K562 (cell line): Measurements from ENCODE around the gene TINAGL1.

ENCODE experiments used
- CTCF ChIP-seq, 3 experiments: IDR thresholded peaks in 2 of 3; conservative IDR thresholded peaks in 1 of 3; 2 replicates each; pipeline ENCODE4 v1.5.1; 2011 to 2012; ENCODE audit warnings: low read length in 3 of 3, mild to moderate bottlenecking in 3 of 3, control low read depth in 2 of 3, improper control_type of control experiment in 1 of 3, inconsistent platforms in 1 of 3, low read depth in 1 of 3, mixed read lengths in 1 of 3, moderate library complexity in 1 of 3; ENCODE audit not compliant: insufficient read depth in 2 of 3
- FOXK1 ChIP-seq: sonication (generic); formaldehyde crosslinking; IDR thresholded peaks from 2 replicates; pipeline ENCODE4 v1.8.0; 2022; ENCODE audit warnings: missing genetic modification reagents, mild to moderate bottlenecking, borderline replicate concordance
- MAFK ChIP-seq: IDR thresholded peaks from 2 replicates; pipeline ENCODE4 v1.6.1; 2011; ENCODE audit warnings: low read length, improper control_type of control experiment
- RCOR1 ChIP-seq, 2 experiments: IDR thresholded peaks; 2 replicates each; pipeline ENCODE4 v1.6.1; 2012; ENCODE audit warnings: low read depth in 2 of 2, low read length in 2 of 2, borderline replicate concordance in 1 of 2, improper control_type of control experiment in 1 of 2
- SREBF2 ChIP-seq: sonication (generic); formaldehyde crosslinking; IDR thresholded peaks from 2 replicates; pipeline ENCODE4 v1.4.0; 2020; ENCODE audit warnings: mild to moderate bottlenecking, missing genetic modification reagents
- TAF7 ChIP-seq: fragments of 450-650 bp; IDR thresholded peaks from 2 replicates; pipeline ENCODE4 v1.6.1; 2016; ENCODE audit warnings: missing genetic modification characterization, missing compliant biosample characterization
- ZBTB26 ChIP-seq: fragments of 450-650 bp; formaldehyde crosslinking; IDR thresholded peaks from 2 replicates; pipeline ENCODE4 v1.4.0; 2022; ENCODE audit warnings: missing genetic modification characterization
- ZNF57 ChIP-seq: fragments of 450-650 bp; formaldehyde crosslinking; IDR thresholded peaks from 2 replicates; pipeline ENCODE4 v1.4.0; 2020; ENCODE audit warnings: mild to moderate bottlenecking, moderate library complexity
- ZZZ3 ChIP-seq: fragments of 450-650 bp; IDR thresholded peaks from 2 replicates; pipeline ENCODE4 v1.6.1; 2016; ENCODE audit warnings: antibody characterized with exemption, mild to moderate bottlenecking, moderate library complexity
- TF ChIP-seq, protein P1 (sequence below): sonication (generic); formaldehyde crosslinking; IDR thresholded peaks from 2 replicates; pipeline ENCODE4 v1.9.0; 2022; ENCODE audit warnings: mild to moderate bottlenecking, missing genetic modification reagents

GRCh38 chr1:31605908-31606427, 29.7 kb downstream of the TINAGL1 start:
- TF ChIP-seq TAF7 (tag) (no peak), SREBF2 (CRISPR knock-in tag) (no peak), ZNF57 (no peak), ZZZ3 (no peak), CTCF (IDR thresholded peaks at IDR 0.05 in 2 of 3, conservative IDR thresholded peaks at IDR 0.05 in 1 of 3; ENCODE audit: insufficient read depth in 2 of 3, low read depth in 1 of 3, low read length in 3 of 3) (no peak), RCOR1 (IDR thresholded peaks at IDR 0.05; ENCODE audit: borderline replicate concordance in 1 of 2, low read depth in 2 of 2, low read length in 2 of 2) (no peak), FOXK1 (CRISPR knock-in tag) (no peak), MAFK (no peak), ZBTB26 (CRISPR knock-in tag) (no peak)
- TF ChIP-seq, protein P1, sequence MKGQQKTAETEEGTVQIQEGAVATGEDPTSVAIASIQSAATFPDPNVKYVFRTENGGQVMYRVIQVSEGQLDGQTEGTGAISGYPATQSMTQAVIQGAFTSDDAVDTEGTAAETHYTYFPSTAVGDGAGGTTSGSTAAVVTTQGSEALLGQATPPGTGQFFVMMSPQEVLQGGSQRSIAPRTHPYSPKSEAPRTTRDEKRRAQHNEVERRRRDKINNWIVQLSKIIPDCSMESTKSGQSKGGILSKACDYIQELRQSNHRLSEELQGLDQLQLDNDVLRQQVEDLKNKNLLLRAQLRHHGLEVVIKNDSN (CRISPR knock-in tag) = no peak
